Neural crest cell (in vitro differentiated cells): ENCODE data around the gene F13B. TPM values are rescaled to one million over a fixed set of nuclear protein-coding genes. Genes with fewer than 3 reads are reported as not detected.
"Not testable (repeated sequence)": the region's sequence is repeated elsewhere in the genome, so short reads cannot be mapped to it uniquely, and the experiment has no call there.

Source experiments
- DNase-seq: peaks from one replicate; pipeline ENCODE4 v3.0.0; 2021; ENCODE audit warnings: low read depth, mixed read lengths, low spot score
- H3K27ac Mint-ChIP-seq: one replicate; pipeline ENCODE4 v1.8.0; 2021; ENCODE audit warnings: mild to moderate bottlenecking, mixed read lengths; ENCODE audit not compliant: unreplicated experiment
- H3K27me3 Mint-ChIP-seq: 2 replicates; pipeline ENCODE4 v1.8.0; 2021; ENCODE audit warnings: low read depth, mild to moderate bottlenecking, mixed read lengths
- H3K36me3 Mint-ChIP-seq: 2 replicates; pipeline ENCODE4 v1.8.0; 2021; ENCODE audit warnings: low read depth, mild to moderate bottlenecking, mixed read lengths
- H3K4me1 Mint-ChIP-seq: 2 replicates; pipeline ENCODE4 v1.8.0; 2021; ENCODE audit warnings: mixed read lengths
- H3K4me3 Mint-ChIP-seq: one replicate; pipeline ENCODE4 v1.8.0; 2021; ENCODE audit warnings: mild to moderate bottlenecking, mixed read lengths
- H3K9me3 Mint-ChIP-seq: 2 replicates; pipeline ENCODE4 v1.8.0; 2021; ENCODE audit warnings: mixed read lengths
- total RNA-seq: library from RNA; stranded (reverse); gene quantifications from 2 replicates; pipeline ENCODE4 v1.2.1, GENCODE V29; 2021
- TF ChIP-seq, protein P1 (sequence below): fragments of 200-600 bp; sonication (generic); conservative IDR thresholded peaks from 2 replicates; pipeline ENCODE4 v1.5.0; 2021; ENCODE audit warnings: antibody characterized with exemption, mild to moderate bottlenecking

Gene F13B
- total RNA-seq, 1 donor from 2014 or later: not detected

DNA sequence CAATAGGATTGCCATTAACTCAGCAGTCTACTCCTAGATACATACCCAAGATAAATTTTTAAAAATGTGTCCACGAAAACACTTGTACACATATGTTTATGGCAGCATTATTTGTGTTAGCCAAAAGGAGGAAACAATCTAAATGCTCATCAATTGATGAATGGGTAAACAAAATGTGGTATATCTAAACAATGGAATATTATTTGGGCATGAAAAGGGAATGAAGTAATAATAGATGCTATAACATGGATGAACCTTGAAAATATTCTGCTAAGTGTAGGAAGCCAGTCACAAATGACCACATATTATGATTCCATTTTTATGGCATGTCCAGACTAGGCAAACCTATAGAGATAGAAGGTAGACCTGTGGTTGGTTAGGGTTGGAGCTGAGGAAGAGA, 55.4 kb downstream of the F13B start:
- Mint-ChIP-seq H3K4me3 (no peak overlapping the region), H3K9me3 (peaks cover 2% of the 10 kb centered on the region), H3K36me3 (peaks cover 2% of the 10 kb centered on the region), H3K4me1 (no peaks in the 10 kb centered on the region), H3K27ac (no peak overlapping the region), H3K27me3 (no peaks in the 10 kb centered on the region)
- TF ChIP-seq, protein P1, sequence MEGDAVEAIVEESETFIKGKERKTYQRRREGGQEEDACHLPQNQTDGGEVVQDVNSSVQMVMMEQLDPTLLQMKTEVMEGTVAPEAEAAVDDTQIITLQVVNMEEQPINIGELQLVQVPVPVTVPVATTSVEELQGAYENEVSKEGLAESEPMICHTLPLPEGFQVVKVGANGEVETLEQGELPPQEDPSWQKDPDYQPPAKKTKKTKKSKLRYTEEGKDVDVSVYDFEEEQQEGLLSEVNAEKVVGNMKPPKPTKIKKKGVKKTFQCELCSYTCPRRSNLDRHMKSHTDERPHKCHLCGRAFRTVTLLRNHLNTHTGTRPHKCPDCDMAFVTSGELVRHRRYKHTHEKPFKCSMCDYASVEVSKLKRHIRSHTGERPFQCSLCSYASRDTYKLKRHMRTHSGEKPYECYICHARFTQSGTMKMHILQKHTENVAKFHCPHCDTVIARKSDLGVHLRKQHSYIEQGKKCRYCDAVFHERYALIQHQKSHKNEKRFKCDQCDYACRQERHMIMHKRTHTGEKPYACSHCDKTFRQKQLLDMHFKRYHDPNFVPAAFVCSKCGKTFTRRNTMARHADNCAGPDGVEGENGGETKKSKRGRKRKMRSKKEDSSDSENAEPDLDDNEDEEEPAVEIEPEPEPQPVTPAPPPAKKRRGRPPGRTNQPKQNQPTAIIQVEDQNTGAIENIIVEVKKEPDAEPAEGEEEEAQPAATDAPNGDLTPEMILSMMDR: no peak
- DNase-seq: no peak

DNA sequence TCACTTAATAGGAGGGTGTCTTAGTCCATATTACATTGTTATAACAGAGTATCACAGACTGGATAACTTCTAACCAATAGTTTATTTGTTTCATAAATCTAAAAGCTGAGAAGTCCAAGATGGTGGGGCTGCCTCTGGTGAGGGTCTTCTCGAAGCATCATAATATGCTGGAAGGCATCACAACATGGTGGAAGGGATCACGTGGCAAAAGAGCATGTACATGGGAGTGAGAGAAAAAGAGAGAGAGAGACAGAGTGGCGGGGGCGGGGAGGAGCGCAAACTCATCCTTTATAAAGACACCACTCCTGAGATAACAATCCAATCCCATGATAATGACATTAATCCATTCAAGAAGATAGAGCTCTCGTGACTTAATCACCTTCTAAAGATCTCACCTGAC, 58.2 kb downstream of the F13B start:
- no peak overlapping the region for H3K27ac Mint-ChIP-seq
- no peaks in the 10 kb centered on the region for H3K27me3 Mint-ChIP-seq
- H3K4me3 Mint-ChIP-seq: no peak overlapping the region
- peaks cover 2% of the 10 kb centered on the region for H3K9me3 Mint-ChIP-seq
- peaks cover 2% of the 10 kb centered on the region for H3K36me3 Mint-ChIP-seq
- H3K4me1 Mint-ChIP-seq: no peaks in the 10 kb centered on the region
- no peak for DNase-seq
- TF ChIP-seq, protein P1: no peak

DNA sequence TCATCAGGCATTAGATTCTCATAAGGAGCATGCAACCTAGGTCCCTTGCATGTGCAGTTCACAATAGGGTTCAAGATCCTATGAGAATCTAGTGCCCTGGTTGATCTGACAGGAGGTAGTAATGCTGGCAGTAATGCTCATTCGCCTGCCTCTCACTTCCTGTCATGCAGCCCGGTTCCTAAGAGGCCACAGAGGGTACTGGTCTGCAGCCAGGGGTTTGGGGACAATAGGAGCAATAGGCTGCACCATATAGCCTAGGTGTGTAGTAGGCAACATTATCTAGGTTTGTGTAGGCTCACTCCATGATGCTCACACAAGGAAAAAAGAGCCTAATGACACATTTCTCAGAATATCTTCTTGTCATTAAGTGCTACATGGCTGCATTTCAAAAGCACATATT, 63.9 kb downstream of the F13B start:
- H3K27ac Mint-ChIP-seq: no peak overlapping the region
- H3K9me3 Mint-ChIP-seq: no peaks in the 10 kb centered on the region
- no peaks in the 10 kb centered on the region for H3K4me1 Mint-ChIP-seq
- no peaks in the 10 kb centered on the region for H3K36me3 Mint-ChIP-seq
- no peak overlapping the region for H3K4me3 Mint-ChIP-seq
- TF ChIP-seq, protein P1: no peak
- H3K27me3 Mint-ChIP-seq: no peaks in the 10 kb centered on the region
- no peak for DNase-seq

DNA sequence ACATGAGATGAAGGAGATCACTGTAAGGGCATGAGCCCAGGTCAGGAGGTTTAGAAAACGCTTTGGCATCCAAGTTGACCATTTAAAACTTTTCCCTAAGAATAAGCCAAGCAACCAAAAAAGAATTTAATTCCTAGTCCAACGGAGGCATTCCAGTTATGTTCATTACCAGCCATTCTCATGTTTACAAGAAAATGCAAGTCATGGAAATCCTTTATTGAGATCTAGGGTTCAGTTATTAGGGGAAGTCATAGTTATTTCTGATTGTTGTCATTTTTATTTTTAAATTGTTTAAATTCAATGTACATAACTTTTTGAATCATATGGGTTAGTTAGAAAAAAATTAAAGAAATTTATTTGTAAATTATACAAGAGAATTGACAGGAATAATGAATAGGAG, 65.2 kb downstream of the F13B start:
- Mint-ChIP-seq H3K9me3 (no peaks in the 10 kb centered on the region), H3K4me1 (no peaks in the 10 kb centered on the region), H3K27me3 (no peaks in the 10 kb centered on the region), H3K4me3 (no peak overlapping the region), H3K36me3 (no peaks in the 10 kb centered on the region), H3K27ac (no peak overlapping the region)
- DNase-seq: no peak
- TF ChIP-seq, protein P1: no peak

DNA sequence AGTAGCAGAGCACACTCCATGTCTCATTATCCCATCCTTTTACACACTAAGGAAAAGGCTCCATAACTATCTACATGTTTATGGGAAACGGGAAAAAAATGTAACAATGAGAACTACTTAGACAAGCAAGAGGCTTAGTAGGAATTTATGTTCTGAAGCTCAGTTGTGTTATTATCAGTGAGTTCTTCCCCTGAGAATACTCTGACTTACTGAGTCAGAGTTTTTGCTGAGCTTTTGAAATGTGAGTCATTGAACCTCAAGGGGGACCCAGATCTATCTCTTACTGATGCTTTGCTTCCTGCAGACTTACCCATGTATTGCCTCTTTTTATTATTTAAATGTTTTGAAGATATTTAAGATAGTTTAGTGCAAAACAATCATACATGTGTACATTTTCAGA, 69.6 kb downstream of the F13B start:
- no peak for DNase-seq
- H3K4me1 Mint-ChIP-seq: peaks cover 2% of the 10 kb centered on the region
- no peaks in the 10 kb centered on the region for H3K36me3 Mint-ChIP-seq
- no peak overlapping the region for H3K27ac Mint-ChIP-seq
- H3K27me3 Mint-ChIP-seq: no peaks in the 10 kb centered on the region
- no peaks in the 10 kb centered on the region for H3K9me3 Mint-ChIP-seq
- H3K4me3 Mint-ChIP-seq: no peak overlapping the region
- TF ChIP-seq, protein P1: no peak

DNA sequence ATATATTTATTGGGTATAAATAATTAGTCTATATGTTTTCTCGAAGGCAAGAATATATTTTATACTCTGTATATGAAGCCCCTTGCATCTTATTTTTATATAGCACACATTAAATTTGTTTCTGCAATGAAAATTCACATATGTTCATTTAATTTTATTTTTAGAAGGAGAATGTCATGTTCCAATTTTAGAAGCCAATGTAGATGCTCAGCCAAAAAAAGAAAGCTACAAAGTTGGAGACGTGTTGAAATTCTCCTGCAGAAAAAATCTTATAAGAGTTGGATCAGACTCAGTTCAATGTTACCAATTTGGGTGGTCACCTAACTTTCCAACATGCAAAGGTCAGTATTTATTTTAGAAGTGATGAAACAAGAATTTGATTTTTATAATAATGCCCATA, 73.1 kb downstream of the F13B start:
- TF ChIP-seq, protein P1: no peak
- DNase-seq: no peak
- Mint-ChIP-seq H3K9me3 (no peaks in the 10 kb centered on the region), H3K27me3 (no peaks in the 10 kb centered on the region), H3K4me3 (no peak overlapping the region), H3K4me1 (peaks cover 10% of the 10 kb centered on the region), H3K36me3 (no peaks in the 10 kb centered on the region), H3K27ac (no peak overlapping the region)

DNA sequence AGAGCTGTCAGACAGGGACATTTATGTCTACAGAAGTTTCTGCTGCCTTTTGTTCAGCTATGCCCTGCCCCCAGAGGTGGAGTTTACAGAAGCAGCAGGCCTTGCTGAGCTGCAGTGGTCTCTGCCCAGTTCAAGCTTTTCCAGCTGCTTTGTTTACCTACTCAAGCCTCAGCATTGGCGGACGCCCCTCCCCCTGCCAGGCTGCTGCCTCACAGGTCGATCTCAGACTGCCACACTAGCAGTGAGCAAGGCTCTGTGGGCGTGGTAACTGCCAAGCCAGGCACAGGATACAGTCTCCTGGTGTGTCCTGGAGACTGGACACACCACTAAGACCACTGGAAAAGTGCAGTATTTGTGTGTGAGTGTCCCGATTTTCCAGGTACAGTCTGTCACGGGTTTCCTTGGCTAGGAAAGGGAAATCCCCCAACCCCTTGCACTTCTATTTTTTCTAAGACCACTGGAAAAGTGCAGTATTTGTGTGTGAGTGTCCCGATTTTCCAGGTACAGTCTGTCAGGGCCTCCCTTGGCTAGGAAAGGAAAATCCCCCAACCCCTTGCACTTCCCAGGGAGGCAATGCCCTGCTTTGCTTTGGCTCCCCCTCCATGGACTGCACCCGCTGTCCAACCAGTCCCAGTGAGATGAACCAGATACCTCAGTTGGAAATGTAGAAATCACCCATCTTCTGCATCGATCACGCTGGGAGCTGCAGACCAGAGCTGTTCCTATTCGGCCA, 75.0 kb downstream of the F13B start:
- not testable (repeated sequence) for H3K27me3 Mint-ChIP-seq, H3K9me3 Mint-ChIP-seq, H3K4me1 Mint-ChIP-seq, H3K36me3 Mint-ChIP-seq
- DNase-seq: peak; percentile 47
- Mint-ChIP-seq H3K4me3 (peak overlapping the region; percentile 47), H3K27ac (peak overlapping the region; percentile 62)
